Activated T-helper 1 cell treated with anti-CD3 and anti-CD28 coated beads, Interleukin-12 subunit alpha, Interleukin-12 subunit beta, Interleukin-2, Interleukin-4 antibody, amounts not matched to agents 30 ng/mL and 10 ng/mL and 1 ng/mL, durations not matched to agents 14 hours and 24 hours and 36 hours (primary cell): ENCODE results near the gene SHROOM2. TPM values are rescaled to one million over a fixed set of nuclear protein-coding genes. Genes with fewer than 3 reads are reported as not detected.

Source experiments
- DNase-seq: peaks from one replicate; pipeline ENCODE4 v3.0.0; 2021; ENCODE audit warnings: low spot score
- H3K27ac Mint-ChIP-seq: one replicate; pipeline ENCODE4 v1.8.0; 2021; ENCODE audit warnings: mild to moderate bottlenecking, mixed read lengths
- H3K27me3 Mint-ChIP-seq: one replicate; pipeline ENCODE4 v1.8.0; 2022; ENCODE audit warnings: mild to moderate bottlenecking, moderate library complexity, mixed read lengths; ENCODE audit not compliant: insufficient read depth
- H3K36me3 Mint-ChIP-seq: one replicate; pipeline ENCODE4 v1.8.0; 2021; ENCODE audit warnings: low read depth, mixed read lengths
- H3K4me1 Mint-ChIP-seq: one replicate; pipeline ENCODE4 v1.8.0; 2021; ENCODE audit warnings: low read depth, mixed read lengths
- H3K4me3 Mint-ChIP-seq: one replicate; pipeline ENCODE4 v1.8.0; 2021; ENCODE audit warnings: mild to moderate bottlenecking, moderate library complexity, mixed read lengths
- H3K9me3 Mint-ChIP-seq: one replicate; pipeline ENCODE4 v1.8.0; 2021; ENCODE audit warnings: mixed read lengths
- intact Hi-C: fragments of 100-400 bp; cut with micrococcal nuclease; formaldehyde crosslinking; loops from one replicate; pipeline ENCODE4 v1.15.1; 2024
- total RNA-seq: library from RNA; stranded (reverse); gene quantifications from 2 replicates; pipeline ENCODE4 v1.2.3, GENCODE V29; 2022

Gene SHROOM2
- total RNA-seq, 1 donor from 2014 or later, result not detected

DNA sequence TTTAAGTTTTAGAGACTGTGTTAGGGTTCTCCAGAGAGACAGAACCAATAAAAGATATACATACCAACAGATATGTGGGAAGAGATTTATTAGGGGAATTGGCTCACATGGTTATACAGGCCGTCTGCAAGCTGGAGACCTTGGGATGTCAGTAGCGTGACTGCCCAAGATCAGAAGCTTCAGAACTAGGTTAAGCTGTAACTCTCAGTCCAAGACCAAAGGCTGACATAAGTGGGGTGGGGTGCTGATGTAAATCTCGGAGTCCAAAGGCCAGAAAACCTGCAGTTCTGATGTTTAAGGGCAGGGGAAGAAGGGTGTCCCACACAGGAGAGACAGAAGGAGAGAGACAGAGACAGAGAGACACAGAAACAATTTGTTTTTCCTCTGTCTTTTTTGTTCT, 191.4 kb downstream of the SHROOM2 start:
- H3K27ac Mint-ChIP-seq, result no peak overlapping the region
- intact Hi-C loops, result no loop called here
- no peaks in the 10 kb centered on the region for H3K27me3 Mint-ChIP-seq
- no peaks in the 10 kb centered on the region for H3K9me3 Mint-ChIP-seq
- DNase-seq, result no peak
- H3K36me3 Mint-ChIP-seq, result no peaks in the 10 kb centered on the region
- no peak overlapping the region for H3K4me3 Mint-ChIP-seq
- H3K4me1 Mint-ChIP-seq, result no peaks in the 10 kb centered on the region

DNA sequence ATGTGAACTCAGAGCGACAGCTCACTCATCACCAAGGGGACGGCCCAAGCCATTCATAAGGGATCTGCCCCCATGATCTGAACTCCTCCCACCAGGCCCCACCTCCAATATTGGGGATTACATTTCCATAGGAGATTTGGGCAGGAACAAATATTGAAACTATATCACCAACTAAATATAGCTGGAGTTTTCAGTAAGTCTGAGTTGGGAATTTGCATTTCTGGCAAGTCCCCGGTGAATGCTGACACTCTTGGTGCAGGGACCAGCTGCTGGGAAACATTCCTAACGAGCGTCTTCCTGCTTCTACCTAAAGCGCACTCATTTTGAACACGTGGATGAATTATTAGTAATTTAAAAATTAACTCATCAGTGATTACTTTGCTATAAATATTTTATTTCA, 194.2 kb downstream of the SHROOM2 start:
- H3K36me3 Mint-ChIP-seq, result no peaks in the 10 kb centered on the region
- no peak overlapping the region for H3K27ac Mint-ChIP-seq
- DNase-seq, result no peak
- H3K4me3 Mint-ChIP-seq, result no peak overlapping the region
- H3K9me3 Mint-ChIP-seq, result no peaks in the 10 kb centered on the region
- H3K4me1 Mint-ChIP-seq, result no peaks in the 10 kb centered on the region
- intact Hi-C loops, result no loop called here
- no peaks in the 10 kb centered on the region for H3K27me3 Mint-ChIP-seq

GRCh38 chrX:9980927-9981326, 194.7 kb downstream of the SHROOM2 start:
- no peaks in the 10 kb centered on the region for H3K27me3 Mint-ChIP-seq
- no peaks in the 10 kb centered on the region for H3K4me1 Mint-ChIP-seq
- no peak overlapping the region for H3K4me3 Mint-ChIP-seq
- DNase-seq, result no peak
- H3K36me3 Mint-ChIP-seq, result no peaks in the 10 kb centered on the region
- H3K9me3 Mint-ChIP-seq, result no peaks in the 10 kb centered on the region
- intact Hi-C loops, result no loop called here
- no peak overlapping the region for H3K27ac Mint-ChIP-seq

- Mint-ChIP-seq H3K4me1 (no peaks in the 10 kb centered on the region), H3K36me3 (no peaks in the 10 kb centered on the region), H3K27ac (no peak overlapping the region), H3K4me3 (no peak overlapping the region), H3K27me3 (no peaks in the 10 kb centered on the region), H3K9me3 (no peaks in the 10 kb centered on the region)
- no peak for DNase-seq
- intact Hi-C loops, result no loop called here
Measured at GRCh38 chrX:9983441-9983840, 197.2 kb downstream of the SHROOM2 start.

- Mint-ChIP-seq H3K27ac (no peak overlapping the region), H3K36me3 (no peaks in the 10 kb centered on the region), H3K4me1 (no peaks in the 10 kb centered on the region), H3K4me3 (no peak overlapping the region), H3K27me3 (no peaks in the 10 kb centered on the region), H3K9me3 (no peaks in the 10 kb centered on the region)
- DNase-seq, result no peak
- intact Hi-C loops, result no loop called here
Measured at GRCh38 chrX:9983846-9984245, 197.6 kb downstream of the SHROOM2 start.

DNA sequence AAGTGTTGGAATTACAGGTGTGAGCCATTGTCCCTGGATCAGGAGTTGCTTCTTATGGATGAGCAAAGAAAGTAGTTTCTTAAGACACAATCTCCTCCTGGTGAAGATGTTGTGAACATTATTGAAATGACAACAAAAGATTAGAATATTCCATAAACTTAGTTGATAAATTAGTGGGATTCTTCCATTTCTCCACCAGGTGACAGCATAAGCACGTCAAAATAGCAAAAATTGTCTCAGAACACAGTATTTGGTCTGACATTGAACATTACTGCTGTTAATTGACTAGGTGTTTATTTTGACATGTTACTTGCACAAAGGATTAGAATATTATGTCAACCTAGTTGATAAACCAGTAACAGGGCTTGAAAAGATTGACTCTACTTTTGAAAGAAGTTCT, 202.5 kb downstream of the SHROOM2 start:
- Mint-ChIP-seq H3K27me3 (no peaks in the 10 kb centered on the region), H3K9me3 (no peaks in the 10 kb centered on the region), H3K4me1 (no peaks in the 10 kb centered on the region), H3K4me3 (no peak overlapping the region), H3K36me3 (no peaks in the 10 kb centered on the region), H3K27ac (no peak overlapping the region)
- intact Hi-C loops, result loop anchor here (1.0 to 5.0 kb wide), 2 partner anchors 131 to 734 kb away; no protein-coding TSS in a partner anchor
- no peak for DNase-seq

DNA sequence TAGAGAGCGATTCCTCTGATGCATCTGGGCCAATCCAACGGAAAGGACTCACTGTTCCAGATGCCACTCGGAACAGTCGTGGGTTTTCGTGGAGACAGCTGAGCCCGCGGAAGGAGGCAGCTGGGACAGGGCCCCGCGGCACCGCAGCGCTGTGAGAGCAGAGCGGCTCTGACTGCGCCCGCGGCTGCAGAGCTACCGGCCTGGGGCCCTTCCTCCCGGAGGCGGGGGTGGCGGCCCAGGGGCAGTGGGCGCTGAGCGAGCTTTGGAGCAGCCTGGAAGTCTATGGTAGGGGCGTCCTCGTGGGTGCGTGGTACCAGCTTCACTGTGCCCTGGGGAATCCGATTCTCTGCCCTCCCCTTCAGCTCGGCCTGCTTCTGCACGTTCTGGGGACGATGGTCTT, 205.8 kb downstream of the SHROOM2 start:
- no peak for DNase-seq
- Mint-ChIP-seq H3K27ac (no peak overlapping the region), H3K27me3 (no peaks in the 10 kb centered on the region), H3K4me3 (no peak overlapping the region), H3K9me3 (no peaks in the 10 kb centered on the region), H3K36me3 (no peaks in the 10 kb centered on the region), H3K4me1 (peaks cover 5% of the 10 kb centered on the region)
- intact Hi-C loops, result no loop called here

DNA sequence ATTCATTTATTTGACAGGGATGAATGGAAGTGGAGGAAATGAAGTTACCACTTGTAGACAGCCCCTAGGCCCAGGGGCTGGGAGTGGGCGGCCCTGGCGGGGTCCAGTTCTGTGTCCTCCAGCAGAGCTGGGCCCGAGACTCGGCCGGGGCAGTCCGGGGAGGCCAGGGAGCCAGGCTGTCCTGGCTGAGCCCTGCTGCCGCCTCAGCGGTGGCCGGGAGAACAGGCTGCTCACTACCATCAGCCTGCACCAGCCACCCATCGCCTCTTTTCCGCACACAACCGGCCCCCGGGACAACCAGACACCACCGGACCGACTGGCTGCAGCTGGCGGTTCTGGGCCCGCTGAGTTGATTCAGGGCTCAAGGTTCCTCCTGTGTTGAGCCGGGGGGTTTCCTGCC, 206.5 kb downstream of the SHROOM2 start:
- no peak for DNase-seq
- Mint-ChIP-seq H3K27me3 (no peaks in the 10 kb centered on the region), H3K4me3 (no peak overlapping the region), H3K36me3 (no peaks in the 10 kb centered on the region), H3K27ac (no peak overlapping the region), H3K4me1 (peaks cover 10% of the 10 kb centered on the region), H3K9me3 (no peaks in the 10 kb centered on the region)
- intact Hi-C loops, result no loop called here

- intact Hi-C loops, result loop anchor here (1.0 to 2.0 kb wide), 4 partner anchors 53 to 123 kb away; no protein-coding TSS in a partner anchor
- peaks cover 21% of the 10 kb centered on the region for H3K4me1 Mint-ChIP-seq
- peak; percentile 64 for DNase-seq
- H3K27me3 Mint-ChIP-seq, result peaks cover 2% of the 10 kb centered on the region
- H3K4me3 Mint-ChIP-seq, result peak overlapping the region; percentile 73
- no peaks in the 10 kb centered on the region for H3K36me3 Mint-ChIP-seq
- peak overlapping the region; percentile 40 for H3K27ac Mint-ChIP-seq
- no peaks in the 10 kb centered on the region for H3K9me3 Mint-ChIP-seq
Measured at GRCh38 chrX:9995855-9996339, 209.7 kb downstream of the SHROOM2 start.

DNA sequence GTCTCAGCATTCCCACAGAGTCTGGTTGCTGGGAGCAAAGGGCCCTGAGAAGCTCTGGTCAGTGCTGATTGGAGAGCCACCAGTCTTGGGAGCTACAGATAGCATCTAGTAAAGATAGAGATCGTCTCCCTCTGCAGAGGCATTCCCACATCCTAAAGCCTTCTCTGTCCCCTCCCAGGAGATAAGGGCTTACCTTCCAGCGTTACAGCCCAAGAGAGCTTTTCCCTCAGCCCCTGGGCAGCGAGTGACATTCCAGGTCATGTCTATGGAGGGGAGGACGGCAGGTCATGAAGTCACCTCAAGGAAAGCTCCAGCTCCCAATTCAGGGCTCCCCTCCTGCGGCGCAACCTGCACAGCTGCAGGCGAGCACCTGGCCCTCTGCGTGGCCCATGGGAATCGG, 210.8 kb downstream of the SHROOM2 start:
- Mint-ChIP-seq H3K27me3 (peaks cover 2% of the 10 kb centered on the region), H3K27ac (peak overlapping the region; percentile 91), H3K4me1 (peaks cover 21% of the 10 kb centered on the region), H3K4me3 (peak overlapping the region; percentile 73), H3K36me3 (no peaks in the 10 kb centered on the region), H3K9me3 (no peaks in the 10 kb centered on the region)
- intact Hi-C loops, result loop anchor here (1.0 to 2.0 kb wide), 3 partner anchors 14 to 101 kb away; no protein-coding TSS in a partner anchor
- no peak for DNase-seq

- peaks cover 2% of the 10 kb centered on the region for H3K27me3 Mint-ChIP-seq
- no peaks in the 10 kb centered on the region for H3K9me3 Mint-ChIP-seq
- H3K4me3 Mint-ChIP-seq, result peak overlapping the region; percentile 65
- DNase-seq, result peak; percentile 57
- H3K27ac Mint-ChIP-seq, result peak overlapping the region; percentile 91
- intact Hi-C loops, result loop anchor here (1.0 to 2.0 kb wide), 3 partner anchors 14 to 101 kb away; no protein-coding TSS in a partner anchor
- H3K36me3 Mint-ChIP-seq, result no peaks in the 10 kb centered on the region
- peaks cover 21% of the 10 kb centered on the region for H3K4me1 Mint-ChIP-seq
Measured at GRCh38 chrX:9997524-9997923, 211.3 kb downstream of the SHROOM2 start.

Other genes starting within 250 kb of the SHROOM2 start
- gene GPR143, start 20.6 kb upstream of the SHROOM2 start, total RNA-seq, result not detected in 2 replicates
- gene CLDN34, start 180.9 kb downstream of the SHROOM2 start, total RNA-seq, result not detected in 2 replicates